Uterus (tissue), 4 donors: Measurements from ENCODE around the gene VSIR. TPM values are rescaled to one million over a fixed set of nuclear protein-coding genes. Genes with fewer than 3 reads are reported as not detected.

Experiments
- DNase-seq, 2 donors: peaks; one replicate each; pipeline ENCODE4 v3.0.0-alpha.2; 2019 to 2020
- H3K27ac ChIP-seq, 2 donors: fragments of 200-600 bp; sonication (generic); 1 replicate in 1 of 2; 2 replicates in 1 of 2; pipeline ENCODE4 v1.5.1; 2016 to 2018
- H3K27me3 ChIP-seq, 2 donors: fragments of 200-600 bp; sonication (generic); one replicate each; pipeline ENCODE4 v1.5.1; 2018 to 2019; ENCODE audit warnings: control low read depth in 1 of 2
- H3K36me3 ChIP-seq, 2 donors: fragments of 200-600 bp; sonication (generic); one replicate each; pipeline ENCODE4 v1.5.1; 2019; ENCODE audit warnings: control low read depth in 1 of 2
- H3K4me1 ChIP-seq, 2 donors: fragments of 200-600 bp; sonication (generic); one replicate each; pipeline ENCODE4 v1.5.1; 2018 to 2019; ENCODE audit warnings: control low read depth in 1 of 2
- H3K4me3 ChIP-seq, 2 donors: fragments of 200-600 bp; sonication (generic); 1 replicate in 1 of 2; 2 replicates in 1 of 2; pipeline ENCODE4 v1.5.1; 2018 to 2019; ENCODE audit warnings: mild to moderate bottlenecking in 1 of 2
- H3K9me3 ChIP-seq, 2 donors: fragments of 200-600 bp; sonication (generic); one replicate each; pipeline ENCODE4 v1.5.1; 2019; ENCODE audit warnings: control low read depth in 1 of 2
- CTCF ChIP-seq, 4 experiments: fragments of 200-600 bp in 2 of 4; fragments of 450-650 bp in 2 of 4; sonication (generic) in 2 of 4; IDR thresholded peaks; one replicate each; pipeline ENCODE4 v1.5.1; 2016 to 2019; ENCODE audit warnings: antibody characterized with exemption in 4 of 4, mild to moderate bottlenecking in 2 of 4, moderate library complexity in 1 of 4
- POLR2A ChIP-seq, 2 donors: fragments of 450-650 bp; IDR thresholded peaks; one replicate each; pipeline ENCODE4 v1.6.1; 2016; ENCODE audit warnings: antibody characterized with exemption in 2 of 2, mild to moderate bottlenecking in 1 of 2, moderate library complexity in 1 of 2
- intact Hi-C: fragments of 100-400 bp; cut with DNase I; formaldehyde crosslinking; loops from one replicate; pipeline ENCODE4 v1.15.1; 2023; ENCODE audit warnings: low total_unique reads
- total RNA-seq, 4 donors: library from RNA; depleted of rRNA in 3 of 4; stranded (reverse); fragments of >200 nt in 3 of 4; gene quantifications; one replicate each; pipeline versions ENCODE4 v1.1.0 to v1.2.4, GENCODE V29; 2014 to 2023
- donor health status: DM: yes; HTN: yes; CAD: no.

VSIR gene
- total RNA-seq, 4 donors from 2014 or later: 18.9 to 127 (median 36.7) TPM

GRCh38 chr10:71706216-71707121 is 66.9 kb downstream of the VSIR start:
- intact Hi-C loops: loop anchor here (5.0 to 10.0 kb wide), 2 partner anchors 66 to 312 kb away; partner anchors contain the start of genes CDH23 and VSIR
- Histone ChIP-seq H3K4me1 (no peaks in the 10 kb centered on the region), H3K36me3 (no peaks in the 10 kb centered on the region), H3K27ac (no peak overlapping the region), H3K9me3 (no peaks in the 10 kb centered on the region), H3K4me3 (no peak overlapping the region), H3K27me3 (no peaks in the 10 kb centered on the region)
- no peak for DNase-seq
- TF ChIP-seq POLR2A (IDR thresholded peaks at IDR 0.05) (no peak), CTCF (IDR thresholded peaks at IDR 0.05) (no peak)

GRCh38 chr10:71705582-71705981 is 67.7 kb downstream of the VSIR start:
- TF ChIP-seq POLR2A (IDR thresholded peaks at IDR 0.05): no peak
- no peak for TF ChIP-seq CTCF (IDR thresholded peaks at IDR 0.05)
- Histone ChIP-seq H3K4me3 (no peak overlapping the region), H3K36me3 (no peaks in the 10 kb centered on the region), H3K4me1 (no peaks in the 10 kb centered on the region), H3K27me3 (no peaks in the 10 kb centered on the region), H3K9me3 (no peaks in the 10 kb centered on the region), H3K27ac (no peak overlapping the region)
- intact Hi-C loops: loop anchor here (5.0 to 10.0 kb wide), 2 partner anchors 67 to 311 kb away; partner anchors contain the start of genes CDH23 and VSIR
- no peak for DNase-seq

GRCh38 chr10:71704816-71705215 is 68.5 kb downstream of the VSIR start:
- no peak for TF ChIP-seq POLR2A (IDR thresholded peaks at IDR 0.05)
- no peak for TF ChIP-seq CTCF (IDR thresholded peaks at IDR 0.05)
- Histone ChIP-seq H3K27me3 (no peaks in the 10 kb centered on the region), H3K4me3 (no peak overlapping the region), H3K4me1 (no peaks in the 10 kb centered on the region), H3K27ac (no peak overlapping the region), H3K36me3 (no peaks in the 10 kb centered on the region), H3K9me3 (no peaks in the 10 kb centered on the region)
- intact Hi-C loops: loop anchor here (5.0 to 10.0 kb wide), 2 partner anchors 67 to 310 kb away; partner anchors contain the start of genes CDH23 and VSIR
- DNase-seq: no peak

- H3K27me3 ChIP-seq: no peaks in the 10 kb centered on the region
- intact Hi-C loops: loop anchor here (10.0 kb wide), 1 partner anchor 309 kb away; the partner anchor contains the start of gene CDH23
- no peaks in the 10 kb centered on the region for H3K9me3 ChIP-seq
- H3K4me1 ChIP-seq: no peaks in the 10 kb centered on the region
- no peaks in the 10 kb centered on the region for H3K36me3 ChIP-seq
- DNase-seq: no peak
- H3K27ac ChIP-seq: no peak overlapping the region
- no peak for TF ChIP-seq POLR2A (IDR thresholded peaks at IDR 0.05)
- TF ChIP-seq CTCF (IDR thresholded peaks at IDR 0.05): no peak
- H3K4me3 ChIP-seq: no peak overlapping the region
These were observed 69.7 kb downstream of the VSIR start for GRCh38 chr10:71703577-71703976.
